Activated T-cell treated with anti-CD3 and anti-CD28 coated beads, Interleukin-2, amount 50 U/mL, for 72 hours (primary cell): ENCODE results near the gene AFF3. TPM values are rescaled to one million over a fixed set of nuclear protein-coding genes. Genes with fewer than 3 reads are reported as not detected.

Experiments
- ATAC-seq, 2 donors: fragments of 150-1000 bp; cut with Tn5 transposase; replicated peaks in 1 of 2; 2 replicates each; pipeline ENCODE4 v1.10.0; 2021; ENCODE audit warnings: moderate library complexity in 2 of 2, mild to moderate bottlenecking in 1 of 2
- DNase-seq, 2 donors: peaks; one replicate each; pipeline ENCODE4 v3.0.0; 2021 to 2022; ENCODE audit warnings: mixed read lengths in 1 of 2
- H3K27ac Mint-ChIP-seq: one replicate; pipeline ENCODE4 v1.8.0; 2022; ENCODE audit warnings: mild to moderate bottlenecking, moderate library complexity, mixed read lengths
- H3K27me3 Mint-ChIP-seq: one replicate; pipeline ENCODE4 v1.8.0; 2022; ENCODE audit warnings: low read depth, mixed read lengths
- H3K36me3 Mint-ChIP-seq, 2 donors: one replicate each; pipeline ENCODE4 v1.8.0; 2022; ENCODE audit warnings: mixed read lengths in 2 of 2, mild to moderate bottlenecking in 1 of 2; ENCODE audit not compliant: insufficient read depth in 2 of 2
- H3K4me1 Mint-ChIP-seq: one replicate; pipeline ENCODE4 v1.8.0; 2022; ENCODE audit warnings: low read depth, mixed read lengths
- H3K4me3 Mint-ChIP-seq, 2 donors: one replicate each; pipeline ENCODE4 v1.8.0; 2022; ENCODE audit warnings: mild to moderate bottlenecking in 2 of 2, mixed read lengths in 2 of 2, moderate library complexity in 2 of 2
- H3K9me3 Mint-ChIP-seq, 2 donors: one replicate each; pipeline ENCODE4 v1.8.0; 2022; ENCODE audit warnings: mixed read lengths in 2 of 2
- total RNA-seq, 2 donors: library from RNA; stranded (reverse); gene quantifications; one replicate each; pipeline ENCODE4 v1.2.3, GENCODE V29; 2022

Gene AFF3
- total RNA-seq, 2 donors from 2014 or later: 0.39 to 2.6 TPM

DNA sequence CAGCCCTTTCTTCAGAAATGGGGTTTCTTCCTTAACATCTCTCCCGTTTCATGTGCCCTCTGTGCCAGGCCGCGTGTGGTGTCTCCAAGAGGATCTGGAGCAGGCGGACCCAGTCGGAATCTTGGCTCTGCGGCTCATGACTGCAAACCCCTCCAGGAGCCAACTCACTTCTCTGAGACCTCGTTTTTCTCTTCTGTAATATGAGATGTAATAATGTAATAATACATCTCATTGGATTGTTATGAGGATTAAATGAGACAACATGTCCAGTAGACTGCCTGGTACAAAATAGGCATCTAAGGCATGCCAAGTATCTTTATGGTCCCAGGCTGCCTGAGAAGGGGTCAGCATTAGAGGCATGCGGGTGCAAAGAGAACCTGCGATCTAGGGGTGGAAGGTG is 431.2 kb downstream of the AFF3 start:
- H3K27ac Mint-ChIP-seq: no peak overlapping the region
- no peaks in the 10 kb centered on the region for H3K9me3 Mint-ChIP-seq
- ATAC-seq: no peak
- no peaks in the 10 kb centered on the region for H3K27me3 Mint-ChIP-seq
- no peak for DNase-seq
- H3K4me1 Mint-ChIP-seq: no peaks in the 10 kb centered on the region
- H3K36me3 Mint-ChIP-seq: no peaks in the 10 kb centered on the region
- no peak overlapping the region for H3K4me3 Mint-ChIP-seq

GRCh38 chr2:99710721-99711120 is 431.7 kb downstream of the AFF3 start:
- Mint-ChIP-seq H3K9me3 (no peaks in the 10 kb centered on the region), H3K36me3 (no peaks in the 10 kb centered on the region), H3K4me1 (no peaks in the 10 kb centered on the region), H3K27me3 (no peaks in the 10 kb centered on the region), H3K4me3 (no peak overlapping the region), H3K27ac (no peak overlapping the region)
- ATAC-seq (no peak), DNase-seq (no peak)

DNA sequence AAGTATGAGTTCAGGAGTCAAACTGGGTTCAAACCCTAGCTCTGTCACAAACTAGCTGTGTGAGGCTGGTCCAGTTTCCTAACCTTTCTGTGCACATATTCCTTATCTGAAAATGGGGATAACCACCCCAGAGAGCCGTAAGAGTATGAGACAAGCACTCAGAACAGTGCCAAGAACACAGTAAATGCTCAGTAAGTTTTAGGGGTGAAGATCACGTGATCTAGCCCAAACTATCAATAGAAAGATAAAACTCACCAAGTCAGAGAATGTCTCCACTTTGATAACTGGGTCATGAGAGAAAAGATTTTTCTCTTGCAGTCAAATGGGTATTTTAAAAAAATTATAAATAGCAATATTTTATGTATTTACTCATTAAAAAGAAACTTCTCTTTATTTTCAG is 433.2 kb downstream of the AFF3 start:
- Mint-ChIP-seq H3K27me3 (no peaks in the 10 kb centered on the region), H3K9me3 (no peaks in the 10 kb centered on the region), H3K36me3 (no peaks in the 10 kb centered on the region), H3K27ac (no peak overlapping the region), H3K4me1 (no peaks in the 10 kb centered on the region), H3K4me3 (no peak overlapping the region)
- ATAC-seq (no peak), DNase-seq (no peak)

GRCh38 chr2:99708231-99708630 is 434.2 kb downstream of the AFF3 start:
- Mint-ChIP-seq H3K9me3 (no peaks in the 10 kb centered on the region), H3K4me3 (no peak overlapping the region), H3K27me3 (no peaks in the 10 kb centered on the region), H3K27ac (no peak overlapping the region), H3K36me3 (no peaks in the 10 kb centered on the region), H3K4me1 (no peaks in the 10 kb centered on the region)
- no peak for DNase-seq
- ATAC-seq: no peak

GRCh38 chr2:99707592-99707991 is 434.8 kb downstream of the AFF3 start:
- Mint-ChIP-seq H3K4me1 (no peaks in the 10 kb centered on the region), H3K27me3 (no peaks in the 10 kb centered on the region), H3K27ac (no peak overlapping the region)

DNA sequence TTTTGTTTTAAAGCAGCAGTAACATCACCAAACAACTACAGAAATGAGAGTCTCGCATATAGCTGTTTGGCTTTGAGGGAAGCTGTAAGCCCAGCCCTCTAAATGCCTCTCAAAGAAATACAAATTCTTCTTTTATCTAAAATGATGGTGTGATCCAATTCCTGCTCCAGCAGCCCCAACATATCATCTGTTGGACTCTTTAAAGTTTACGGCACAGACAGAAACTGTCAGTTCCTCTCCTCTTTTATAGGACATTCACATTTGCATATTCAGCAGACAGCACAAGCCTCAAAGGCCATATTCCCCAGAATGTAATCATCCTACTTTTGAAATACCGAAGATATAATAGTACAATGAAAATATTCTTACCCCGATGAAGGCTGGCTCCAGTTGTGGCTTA is 435.7 kb downstream of the AFF3 start:
- DNase-seq (no peak), ATAC-seq (no peak)
- Mint-ChIP-seq H3K9me3 (no peaks in the 10 kb centered on the region), H3K4me1 (peaks cover 2% of the 10 kb centered on the region), H3K27me3 (no peaks in the 10 kb centered on the region), H3K27ac (no peak overlapping the region), H3K4me3 (no peak overlapping the region), H3K36me3 (no peaks in the 10 kb centered on the region)

More at GRCh38 chr2:99707592-99707991, 434.8 kb downstream of the AFF3 start:
- Mint-ChIP-seq H3K9me3 (no peaks in the 10 kb centered on the region), H3K36me3 (no peaks in the 10 kb centered on the region), H3K4me3 (no peak overlapping the region)
- DNase-seq (no peak), ATAC-seq (no peak)

GRCh38 chr2:99701503-99701902 is 440.9 kb downstream of the AFF3 start:
- ATAC-seq (peak in 1 of 2 donors; percentile 29), DNase-seq (no peak)
- no peaks in the 10 kb centered on the region for H3K9me3 Mint-ChIP-seq
- H3K4me3 Mint-ChIP-seq: no peak overlapping the region
- peaks cover 5% of the 10 kb centered on the region for H3K4me1 Mint-ChIP-seq
- H3K27ac Mint-ChIP-seq: no peak overlapping the region
- H3K27me3 Mint-ChIP-seq: no peaks in the 10 kb centered on the region
- H3K36me3 Mint-ChIP-seq: no peaks in the 10 kb centered on the region

DNA sequence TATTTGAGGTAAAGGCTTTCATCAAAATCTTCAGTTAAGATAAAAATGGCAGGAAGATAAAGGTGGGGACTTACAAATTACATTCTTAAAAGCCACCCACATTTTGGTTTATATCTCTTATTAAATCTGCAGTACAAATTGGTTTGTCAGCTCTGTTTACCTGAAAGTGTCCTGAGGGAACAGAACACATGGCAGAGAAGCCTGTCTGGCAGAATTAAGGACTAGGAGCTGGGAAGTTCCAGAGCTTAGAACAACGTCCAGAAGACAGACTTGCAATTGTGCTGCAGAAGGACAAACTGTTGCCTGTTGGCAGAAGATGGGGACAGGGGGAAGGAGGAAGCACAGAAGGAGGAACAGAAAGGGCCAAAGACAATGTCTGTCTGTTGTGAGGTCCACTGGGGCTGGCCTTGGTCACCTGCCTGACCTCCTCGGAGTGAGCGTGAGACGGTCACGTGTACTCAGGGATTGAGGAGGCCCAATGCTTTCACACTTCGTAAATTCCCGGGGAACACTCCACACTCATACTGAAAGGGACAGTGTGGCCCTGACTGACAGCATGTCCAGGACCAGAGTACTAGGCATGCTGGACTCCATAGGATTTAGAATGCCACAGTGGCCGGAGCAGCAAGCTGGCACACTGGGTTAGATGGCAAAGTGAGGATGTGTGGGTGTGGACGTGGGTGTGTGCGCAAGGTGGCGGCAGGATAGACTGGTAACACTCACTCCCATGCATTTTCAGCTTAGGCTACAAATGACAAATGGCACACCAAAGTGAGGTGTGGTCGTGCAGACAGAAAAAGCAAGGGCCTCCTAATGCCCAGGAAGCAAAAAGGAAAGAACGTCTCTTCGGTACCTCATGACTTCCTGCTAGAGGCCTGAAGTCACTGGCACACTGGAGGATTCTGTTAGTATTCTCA is 441.6 kb downstream of the AFF3 start:
- no peak for ATAC-seq
- H3K27me3 Mint-ChIP-seq: no peaks in the 10 kb centered on the region
- H3K4me3 Mint-ChIP-seq: no peak overlapping the region
- no peak for DNase-seq
- no peaks in the 10 kb centered on the region for H3K9me3 Mint-ChIP-seq
- no peak overlapping the region for H3K27ac Mint-ChIP-seq
- H3K36me3 Mint-ChIP-seq: no peaks in the 10 kb centered on the region
- peaks cover 5% of the 10 kb centered on the region for H3K4me1 Mint-ChIP-seq

GRCh38 chr2:99698896-99699295 is 443.5 kb downstream of the AFF3 start:
- ATAC-seq (no peak), DNase-seq (no peak)
- peaks cover 5% of the 10 kb centered on the region for H3K4me1 Mint-ChIP-seq
- H3K4me3 Mint-ChIP-seq: no peak overlapping the region
- H3K27ac Mint-ChIP-seq: no peak overlapping the region
- no peaks in the 10 kb centered on the region for H3K9me3 Mint-ChIP-seq
- no peaks in the 10 kb centered on the region for H3K27me3 Mint-ChIP-seq
- no peaks in the 10 kb centered on the region for H3K36me3 Mint-ChIP-seq

- H3K9me3 Mint-ChIP-seq: no peaks in the 10 kb centered on the region
- H3K36me3 Mint-ChIP-seq: no peaks in the 10 kb centered on the region
- peaks cover 5% of the 10 kb centered on the region for H3K4me1 Mint-ChIP-seq
- no peak for ATAC-seq
- H3K27me3 Mint-ChIP-seq: no peaks in the 10 kb centered on the region
- DNase-seq: no peak
- no peak overlapping the region for H3K27ac Mint-ChIP-seq
- H3K4me3 Mint-ChIP-seq: no peak overlapping the region
These were observed 444.4 kb downstream of the AFF3 start for GRCh38 chr2:99697811-99698568.

DNA sequence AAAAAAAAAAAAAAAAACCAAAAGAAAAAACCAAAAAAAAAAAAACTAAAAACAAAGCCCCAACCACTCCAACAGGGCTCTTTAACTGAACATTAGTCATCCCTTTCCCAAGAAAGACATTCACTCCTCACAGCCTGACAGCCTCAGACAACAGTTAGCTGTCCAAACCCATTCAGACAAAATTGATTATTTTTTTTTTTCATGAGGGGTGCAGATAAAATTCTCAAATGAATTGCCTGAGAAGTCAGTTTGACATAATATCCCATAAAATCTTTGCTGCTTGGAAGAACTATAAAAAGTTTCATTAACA is 446.5 kb downstream of the AFF3 start:
- no peak overlapping the region for H3K4me3 Mint-ChIP-seq
- no peak for ATAC-seq
- H3K9me3 Mint-ChIP-seq: no peaks in the 10 kb centered on the region
- no peaks in the 10 kb centered on the region for H3K36me3 Mint-ChIP-seq
- no peak for DNase-seq
- H3K27me3 Mint-ChIP-seq: no peaks in the 10 kb centered on the region
- no peaks in the 10 kb centered on the region for H3K4me1 Mint-ChIP-seq
- no peak overlapping the region for H3K27ac Mint-ChIP-seq

DNA sequence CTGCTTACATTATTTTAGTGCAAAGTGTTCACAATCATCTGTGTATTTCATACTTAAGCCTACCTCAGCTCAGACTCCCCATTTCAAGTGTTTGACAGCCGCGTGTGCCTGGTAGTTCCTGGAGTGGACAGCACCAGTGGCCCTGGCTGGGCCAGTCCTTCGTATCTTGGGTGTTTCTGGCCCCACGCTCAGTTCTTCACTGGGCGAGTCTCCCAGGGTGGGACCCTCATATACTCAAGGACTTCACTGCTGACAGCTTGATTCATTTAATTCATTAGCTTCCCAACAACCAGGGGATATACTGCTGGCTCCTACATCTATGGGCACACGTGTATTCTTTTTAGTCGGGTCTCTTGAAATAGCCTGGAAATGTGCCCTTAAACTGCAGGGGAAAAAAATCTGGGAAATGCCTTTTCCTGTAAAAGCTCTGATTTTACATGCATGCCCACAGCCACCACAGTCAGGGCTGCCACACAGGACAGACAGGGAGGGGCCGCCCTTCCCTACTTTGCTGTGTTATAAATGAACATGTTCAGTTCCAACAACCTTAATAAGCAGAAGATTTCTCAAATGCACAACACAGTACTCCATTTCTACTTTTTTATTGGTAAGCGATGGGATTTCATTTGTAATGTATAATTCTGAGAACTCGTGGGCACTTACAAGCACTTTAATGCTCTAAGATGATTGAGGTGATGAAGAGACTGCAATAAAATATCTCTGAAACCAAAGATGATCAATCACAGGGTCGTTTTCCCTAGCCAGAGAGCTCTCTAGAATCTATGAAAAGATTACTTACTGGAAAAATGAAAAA is 447.1 kb downstream of the AFF3 start:
- Mint-ChIP-seq H3K4me3 (no peak overlapping the region), H3K27me3 (no peaks in the 10 kb centered on the region), H3K36me3 (no peaks in the 10 kb centered on the region), H3K27ac (no peak overlapping the region), H3K9me3 (no peaks in the 10 kb centered on the region), H3K4me1 (no peaks in the 10 kb centered on the region)
- no peak for DNase-seq
- no peak for ATAC-seq

- no peaks in the 10 kb centered on the region for H3K9me3 Mint-ChIP-seq
- no peak overlapping the region for H3K27ac Mint-ChIP-seq
- no peak for DNase-seq
- H3K4me3 Mint-ChIP-seq: no peak overlapping the region
- no peak for ATAC-seq
- no peaks in the 10 kb centered on the region for H3K27me3 Mint-ChIP-seq
- no peaks in the 10 kb centered on the region for H3K4me1 Mint-ChIP-seq
- no peaks in the 10 kb centered on the region for H3K36me3 Mint-ChIP-seq
These were observed 448.1 kb downstream of the AFF3 start for GRCh38 chr2:99694331-99694730.
